NOMO-1 treated with DMSO at 0.1 percent for 48 hours (cell line): ENCODE measurements around the gene GRK6.

ENCODE experiments used
- DNase-seq: peaks from one replicate; lab custom pipeline; 2025; ENCODE audit not compliant: unreplicated experiment; lab: John Stamatoyannopoulos, UW

GRK6 gene

GRCh38 chr5:177468685-177469628 lies 42.5 kb downstream of the GRK6 start:
- DNase-seq: no peak

- DNase-seq: no peak
These were observed 43.5 kb downstream of the GRK6 start for GRCh38 chr5:177469750-177470525.

- no peak for DNase-seq
These were observed 44.5 kb downstream of the GRK6 start for GRCh38 chr5:177470759-177471536.

- DNase-seq: no peak
These were observed 45.3 kb downstream of the GRK6 start for GRCh38 chr5:177471610-177472356.

GRCh38 chr5:177472460-177473442 lies 46.3 kb downstream of the GRK6 start:
- no peak for DNase-seq

- DNase-seq: no peak
These were observed 47.0 kb downstream of the GRK6 start, which contains the start of gene DBN1 for GRCh38 chr5:177473443-177474001. Gene DBN1 (minus strand): TSS chr5:177473634. CDS start chr5:177473521, 113 bp downstream.

GRCh38 chr5:177474002-177474476 lies 47.6 kb downstream of the GRK6 start:
- DNase-seq: no peak

- no peak for DNase-seq
These were observed 48.5 kb downstream of the GRK6 start for GRCh38 chr5:177474846-177475562.

GRCh38 chr5:177475563-177476427 lies 49.3 kb downstream of the GRK6 start:
- DNase-seq: no peak

- no peak for DNase-seq
These were observed 50.2 kb downstream of the GRK6 start for GRCh38 chr5:177476531-177477233.

- no peak for DNase-seq
These were observed 51.4 kb downstream of the GRK6 start for GRCh38 chr5:177477701-177478477.

GRCh38 chr5:177478711-177479646 lies 52.5 kb downstream of the GRK6 start:
- peak; percentile 90 for DNase-seq

- DNase-seq: peak; percentile 23
These were observed 53.3 kb downstream of the GRK6 start for GRCh38 chr5:177479774-177480173.

GRCh38 chr5:177482359-177482795 lies 55.9 kb downstream of the GRK6 start:
- no peak for DNase-seq

- no peak for DNase-seq
These were observed 56.6 kb downstream of the GRK6 start for GRCh38 chr5:177483042-177483441.
